Stimulated activated CD8-positive, alpha-beta memory T cell treated with anti-CD3 and anti-CD28 coated beads, Interleukin-12 subunit alpha, Interleukin-12 subunit beta, amount 100 ng/mL, for 4 hours (primary cell): Measurements from ENCODE around the gene TSPAN18.

ENCODE experiments used
- DNase-seq: peaks from one replicate; pipeline ENCODE4 v3.0.0-alpha.2; 2020; ENCODE audit warnings: low read depth

TSPAN18 gene

GRCh38 chr11:44916331-44916730, 189.6 kb downstream of the TSPAN18 start:
- DNase-seq: no peak

- DNase-seq: no peak
Observed at GRCh38 chr11:44916801-44917385, 190.1 kb downstream of the TSPAN18 start.

GRCh38 chr11:44917741-44918140, 191.0 kb downstream of the TSPAN18 start:
- no peak for DNase-seq

GRCh38 chr11:44920451-44920850, 193.7 kb downstream of the TSPAN18 start:
- no peak for DNase-seq

- DNase-seq: no peak
Observed at GRCh38 chr11:44923115-44923514, 196.4 kb downstream of the TSPAN18 start.

- no peak for DNase-seq
Observed at GRCh38 chr11:44923806-44924205, 197.0 kb downstream of the TSPAN18 start.

GRCh38 chr11:44926036-44926435, 199.3 kb downstream of the TSPAN18 start:
- no peak for DNase-seq

GRCh38 chr11:44927174-44927661, 200.5 kb downstream of the TSPAN18 start:
- peak; percentile 27 for DNase-seq

- no peak for DNase-seq
Observed at GRCh38 chr11:44928144-44928543, 201.4 kb downstream of the TSPAN18 start.

GRCh38 chr11:44928816-44929215, 202.1 kb downstream of the TSPAN18 start:
- no peak for DNase-seq

GRCh38 chr11:44930588-44931302, 204.0 kb downstream of the TSPAN18 start:
- no peak for DNase-seq

GRCh38 chr11:44931466-44931865, 204.7 kb downstream of the TSPAN18 start:
- no peak for DNase-seq

- DNase-seq: no peak
Observed at GRCh38 chr11:44934110-44934509, 207.3 kb downstream of the TSPAN18 start.

GRCh38 chr11:44934735-44935250, 208.0 kb downstream of the TSPAN18 start:
- no peak for DNase-seq

GRCh38 chr11:44936525-44936924, 209.8 kb downstream of the TSPAN18 start:
- DNase-seq: peak; percentile 55

- no peak for DNase-seq
Observed at GRCh38 chr11:44936951-44937543, 210.3 kb downstream of the TSPAN18 start.

- no peak for DNase-seq
Observed at GRCh38 chr11:44938066-44938691, 211.4 kb downstream of the TSPAN18 start.

- no peak for DNase-seq
Observed at GRCh38 chr11:44939673-44940395, 213.1 kb downstream of the TSPAN18 start.

GRCh38 chr11:44940404-44940803, 213.6 kb downstream of the TSPAN18 start:
- DNase-seq: no peak

- DNase-seq: no peak
Observed at GRCh38 chr11:44940835-44941234, 214.1 kb downstream of the TSPAN18 start.

- DNase-seq: no peak
Observed at GRCh38 chr11:44941259-44942021, 214.7 kb downstream of the TSPAN18 start.
